ENCODE measurements around the gene NUP58. TPM values are rescaled to one million over a fixed set of nuclear protein-coding genes. Genes with fewer than 3 reads are reported as not detected.

The NUP58 gene
- total and polyA plus RNA-seq, 8 donors: 6.4 to 96.3 (median 20.9) TPM

DNA sequence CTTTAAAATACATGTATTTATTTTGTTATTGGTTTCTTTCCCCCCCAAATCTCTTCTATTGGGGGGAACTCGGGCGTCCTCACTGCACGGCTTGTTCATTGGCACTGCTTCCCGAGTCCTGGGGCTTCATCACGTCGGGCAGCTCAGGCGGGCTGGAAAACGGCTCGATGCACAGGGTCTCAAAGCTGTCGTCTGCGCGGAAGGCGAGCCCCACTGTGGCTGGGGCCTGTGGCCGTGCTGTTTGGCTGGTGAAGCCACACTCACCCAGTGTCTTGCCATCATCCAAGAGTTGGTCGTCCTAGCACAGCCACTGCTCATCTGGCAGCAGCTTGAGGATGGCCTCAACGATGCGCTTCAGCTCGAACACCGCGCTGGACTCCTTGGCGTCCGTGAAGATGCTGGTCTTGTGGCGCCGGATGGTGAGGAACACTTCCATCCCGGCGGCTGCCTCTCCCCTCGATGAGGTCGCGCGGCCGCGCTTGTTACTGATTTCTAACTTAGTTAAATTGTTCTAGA lies 64.4 kb downstream of the NUP58 start:
- no peak for DNase-seq
- Histone ChIP-seq H3K27me3 (peaks cover 0 to 30% (median 20%) of the 10 kb centered on the region in 3 donors), H3K9me3 (no peaks in the 10 kb centered on the region), H3K27ac (no peak overlapping the region), H3K4me1 (no peaks in the 10 kb centered on the region), H3K36me3 (no peaks in the 10 kb centered on the region), H3K4me3 (no peak overlapping the region)
- WGBS, 5 donors: 92 to 95% (median 93%) methylated on average over 31 to 32 of the region's 32 CpGs
- TF ChIP-seq POLR2AphosphoS5 (IDR thresholded peaks at IDR 0.05) (no peak), CTCF (IDR thresholded peaks at IDR 0.05) (no peak), POLR2A (IDR thresholded peaks at IDR 0.05) (no peak), EP300 (IDR thresholded peaks at IDR 0.05) (no peak)
- intact Hi-C loops (cut with DNase I; ENCODE audit: low total_unique reads): no loop called here

DNA sequence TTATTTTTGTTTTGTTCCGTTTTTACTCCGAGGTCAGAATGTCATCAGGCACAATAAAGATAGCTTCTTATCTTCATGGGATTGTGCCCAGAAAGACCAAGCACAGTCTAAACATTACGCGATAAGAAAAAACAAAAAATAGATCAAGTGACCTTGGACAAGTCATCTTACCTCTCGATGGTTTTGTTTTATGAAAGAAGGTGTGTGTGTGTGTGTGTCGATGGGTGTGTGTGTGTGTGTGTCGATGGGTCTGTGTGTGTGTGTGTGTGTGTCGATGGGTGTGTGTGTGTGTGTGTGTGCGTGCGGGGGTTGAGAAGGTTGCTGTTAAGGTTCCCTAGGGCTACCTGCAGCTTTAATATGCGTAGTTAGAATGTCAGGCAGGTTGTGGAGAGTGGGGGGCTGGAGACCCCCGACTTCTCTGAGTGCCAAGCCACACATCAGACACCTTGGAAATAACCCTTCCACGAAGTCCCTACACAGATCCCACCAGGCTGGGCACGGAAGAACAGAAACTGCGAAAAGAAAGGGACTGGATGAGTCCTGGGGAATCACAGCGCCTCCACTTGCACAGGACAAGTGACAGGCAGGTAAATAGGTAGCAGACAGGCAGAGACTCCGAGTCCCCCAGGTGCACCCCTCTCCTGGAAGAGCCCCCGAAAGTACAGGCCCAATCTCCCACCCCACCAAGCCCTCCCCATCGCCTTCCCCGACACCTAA lies 69.9 kb downstream of the NUP58 start:
- intact Hi-C loops (cut with DNase I; ENCODE audit: low total_unique reads): no loop called here
- Histone ChIP-seq H3K4me3 (peak overlapping the region; percentile 39 to 56 (median 50)), H3K9me3 (no peaks in the 10 kb centered on the region), H3K4me1 (peaks cover 9 to 17% (median 13%) of the 10 kb centered on the region in 4 donors), H3K27me3 (peaks cover 15 to 80% (median 66%) of the 10 kb centered on the region in 3 donors), H3K27ac (no peak overlapping the region), H3K36me3 (no peaks in the 10 kb centered on the region)
- 28 to 48% (median 36%) methylated on average over 14 to 20 of the region's 20 CpGs for WGBS, 5 donors
- no peak for DNase-seq
- TF ChIP-seq POLR2AphosphoS5 (IDR thresholded peaks at IDR 0.05): no peak
- no peak for TF ChIP-seq CTCF (IDR thresholded peaks at IDR 0.05)
- TF ChIP-seq EP300 (IDR thresholded peaks at IDR 0.05): no peak
- TF ChIP-seq POLR2A (IDR thresholded peaks at IDR 0.05): no peak

DNA sequence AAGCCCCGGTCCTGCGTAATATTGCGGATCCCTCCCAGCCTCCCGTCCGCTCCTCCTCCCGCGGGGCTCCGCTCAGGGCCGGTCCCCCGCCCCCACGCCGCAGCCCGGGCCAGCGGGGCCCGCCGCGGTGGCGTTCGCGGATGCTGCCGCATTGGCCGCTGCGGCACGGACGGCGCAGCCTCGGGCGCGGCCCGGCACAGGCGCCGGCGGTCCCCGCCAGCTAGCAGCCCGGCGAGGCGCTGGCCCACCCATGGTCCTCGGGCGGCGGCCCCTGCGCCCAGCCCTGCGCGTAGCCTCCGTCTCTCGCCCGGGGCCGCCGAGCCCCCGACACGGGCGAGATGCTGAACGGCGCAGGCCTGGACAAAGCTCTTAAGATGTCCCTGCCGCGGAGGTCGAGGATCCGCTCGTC lies 70.5 kb downstream of the NUP58 start, which contains the start of gene ATP8A2:
Gene ATP8A2 (plus strand): TSS at position 100 of the 409 bp plus-strand sequence. CDS start 239 bp downstream, at position 339.
- Histone ChIP-seq H3K9me3 (no peaks in the 10 kb centered on the region), H3K4me3 (peak within 1 kb of the TSS; percentile 39 to 56 (median 50)), H3K27ac (no peak within 1 kb of the TSS), H3K36me3 (no peaks in the 10 kb centered on the region), H3K4me1 (peaks cover 9 to 17% (median 13%) of the 10 kb centered on the region in 4 donors), H3K27me3 (peaks cover 15 to 80% (median 66%) of the 10 kb centered on the region in 3 donors)
- TF ChIP-seq CTCF (IDR thresholded peaks at IDR 0.05) (no peak), POLR2AphosphoS5 (IDR thresholded peaks at IDR 0.05) (no peak), POLR2A (IDR thresholded peaks at IDR 0.05) (no peak), EP300 (IDR thresholded peaks at IDR 0.05) (no peak)
- intact Hi-C loops (cut with DNase I; ENCODE audit: low total_unique reads): no loop called here
- no peak for DNase-seq
- WGBS, 5 donors: 1 to 4% (median 1%) methylated on average over 28 to 58 of the region's 58 CpGs; no CpG with 5 or more reads in 1 of the 5 donors

- Histone ChIP-seq H3K9me3 (no peaks in the 10 kb centered on the region), H3K27ac (no peak overlapping the region), H3K4me3 (peak overlapping the region; percentile 39 to 56 (median 50)), H3K4me1 (peaks cover 9 to 17% (median 13%) of the 10 kb centered on the region in 4 donors), H3K36me3 (no peaks in the 10 kb centered on the region), H3K27me3 (peaks cover 15 to 83% (median 66%) of the 10 kb centered on the region in 3 donors)
- no peak for TF ChIP-seq CTCF (IDR thresholded peaks at IDR 0.05)
- TF ChIP-seq EP300 (IDR thresholded peaks at IDR 0.05): no peak
- intact Hi-C loops (cut with DNase I; ENCODE audit: low total_unique reads): no loop called here
- WGBS, 5 donors: 11 to 39% (median 16%) methylated on average over 35 to 78 of the region's 82 CpGs
- peak in 1 of 2 donors; percentile 46 for DNase-seq
These were observed 71.1 kb downstream of the NUP58 start for GRCh38 chr13:25372284-25373081.

Measured in stomach (tissue), 9 donors.